MM.1S (cell line): ENCODE results near the gene CELF2.

Experiments used
- EZH2 ChIP-seq: fragments of 300-600 bp; sonication (generic); optimal IDR thresholded peaks from 2 replicates; pipeline ENCODE3; 2017; ENCODE audit warnings: low read depth, mild to moderate bottlenecking, antibody characterized with exemption, low read length, mixed read lengths
- TF ChIP-seq, protein P1 (sequence below): fragments of 300-600 bp; sonication (generic); IDR thresholded peaks from 2 replicates; pipeline ENCODE4 v1.5.1; 2016; ENCODE audit warnings: antibody characterized with exemption, low read length, mixed read lengths

DNA sequence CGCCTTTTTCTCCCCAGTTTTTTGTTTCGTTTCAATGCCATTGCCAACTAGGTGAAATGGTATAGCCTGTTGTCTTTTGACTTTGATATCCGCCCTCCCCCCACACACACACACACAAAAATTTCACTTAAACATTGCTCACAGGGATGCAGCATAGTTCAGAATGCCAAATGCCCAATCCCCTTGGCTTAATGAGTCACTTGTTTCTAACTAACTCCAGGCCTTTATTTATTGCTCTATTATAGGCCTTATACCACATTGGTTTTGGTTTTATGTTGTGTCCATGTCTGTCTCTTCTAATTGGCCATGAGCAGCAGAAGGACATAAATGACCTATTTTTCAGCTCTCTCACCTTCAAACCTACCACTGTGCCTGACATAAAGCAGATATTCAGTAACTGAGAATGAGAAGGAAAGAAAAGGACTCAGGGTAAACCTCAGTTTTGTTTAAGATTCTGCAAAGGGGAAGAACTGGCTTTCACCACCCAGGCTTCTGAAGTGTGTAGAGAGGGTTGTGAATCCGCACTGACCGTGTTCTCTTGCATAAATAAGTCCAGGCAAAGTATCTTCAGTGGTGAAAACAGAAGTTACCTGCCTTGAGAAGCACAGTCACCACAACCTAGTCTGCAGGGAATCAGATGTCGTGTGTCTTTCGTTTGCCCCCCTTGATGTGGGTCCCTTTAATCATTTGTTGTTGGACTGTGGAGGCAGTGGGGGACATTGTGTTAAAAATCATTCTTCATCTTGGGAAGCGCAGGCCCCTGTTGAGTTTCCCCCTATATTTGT is 139.8 kb downstream of the CELF2 start:
- TF ChIP-seq, protein P1, sequence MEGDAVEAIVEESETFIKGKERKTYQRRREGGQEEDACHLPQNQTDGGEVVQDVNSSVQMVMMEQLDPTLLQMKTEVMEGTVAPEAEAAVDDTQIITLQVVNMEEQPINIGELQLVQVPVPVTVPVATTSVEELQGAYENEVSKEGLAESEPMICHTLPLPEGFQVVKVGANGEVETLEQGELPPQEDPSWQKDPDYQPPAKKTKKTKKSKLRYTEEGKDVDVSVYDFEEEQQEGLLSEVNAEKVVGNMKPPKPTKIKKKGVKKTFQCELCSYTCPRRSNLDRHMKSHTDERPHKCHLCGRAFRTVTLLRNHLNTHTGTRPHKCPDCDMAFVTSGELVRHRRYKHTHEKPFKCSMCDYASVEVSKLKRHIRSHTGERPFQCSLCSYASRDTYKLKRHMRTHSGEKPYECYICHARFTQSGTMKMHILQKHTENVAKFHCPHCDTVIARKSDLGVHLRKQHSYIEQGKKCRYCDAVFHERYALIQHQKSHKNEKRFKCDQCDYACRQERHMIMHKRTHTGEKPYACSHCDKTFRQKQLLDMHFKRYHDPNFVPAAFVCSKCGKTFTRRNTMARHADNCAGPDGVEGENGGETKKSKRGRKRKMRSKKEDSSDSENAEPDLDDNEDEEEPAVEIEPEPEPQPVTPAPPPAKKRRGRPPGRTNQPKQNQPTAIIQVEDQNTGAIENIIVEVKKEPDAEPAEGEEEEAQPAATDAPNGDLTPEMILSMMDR = no peak
- TF ChIP-seq EZH2 = no peak
